ENCODE measurements around the gene PELI1.
A peak's percentile ranks its signal among the peaks of the same experiment; 100 is the strongest.

The PELI1 gene

DNA sequence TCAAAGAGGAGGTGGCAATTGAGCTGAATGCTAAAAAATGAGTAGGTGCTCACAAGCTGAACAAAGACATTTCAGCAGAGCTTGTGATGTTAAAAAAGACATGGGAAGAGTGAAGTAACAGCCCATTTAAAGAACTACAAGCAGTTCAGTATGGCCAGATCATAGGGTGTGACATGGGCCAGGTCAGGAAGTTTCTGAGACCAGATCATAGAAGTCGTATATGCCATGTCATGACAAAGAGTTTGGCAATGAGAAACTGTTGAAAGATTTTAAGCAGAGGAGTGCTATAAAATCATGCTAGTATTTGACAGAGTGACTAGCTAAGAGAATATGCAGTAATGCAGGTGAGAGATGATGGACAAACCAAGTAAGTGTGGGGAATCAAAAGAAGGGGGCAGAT is 7.3 kb upstream of the PELI1 start:
- no peak for DNase-seq

DNA sequence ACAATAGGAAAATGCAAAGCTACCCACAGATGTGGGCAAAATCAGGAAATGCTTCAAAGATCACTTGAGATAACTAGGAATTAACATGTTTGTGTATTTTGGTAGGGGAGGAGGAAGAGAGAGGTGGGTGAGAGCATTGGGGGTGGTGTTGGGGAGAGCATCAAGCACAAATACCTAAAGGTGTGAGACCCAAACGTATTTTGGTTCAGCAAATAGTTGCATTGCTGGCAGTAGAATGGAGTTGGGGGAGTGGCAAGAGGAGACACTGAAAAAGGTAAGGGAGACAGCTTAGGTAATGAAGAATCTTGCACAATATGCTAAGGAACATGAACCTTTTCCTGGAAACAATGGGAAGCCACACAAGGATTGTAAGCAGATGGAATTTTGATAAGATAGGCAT is 1.5 kb upstream of the PELI1 start:
- no peak for DNase-seq

DNA sequence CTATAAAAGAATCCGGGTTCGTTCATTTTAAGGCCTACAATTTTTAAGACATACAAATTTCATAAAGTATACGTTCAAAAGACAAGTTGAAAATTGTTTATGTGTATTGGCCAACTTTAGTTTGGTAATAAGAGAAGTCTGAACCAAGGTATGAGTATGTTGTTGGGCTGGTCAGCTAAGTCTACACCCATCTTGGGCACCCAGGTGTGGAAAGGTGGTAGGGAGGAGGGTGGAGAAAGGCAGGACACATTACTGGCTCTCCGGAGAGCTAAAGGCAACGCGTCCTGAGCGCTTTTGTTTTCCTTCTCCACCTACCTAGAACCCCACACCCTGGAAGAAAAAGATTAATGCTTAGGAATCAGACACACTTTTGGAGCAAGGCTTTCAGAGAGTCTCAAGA is 899 bp upstream of the PELI1 start:
- DNase-seq = no peak

GRCh38 chr2:64143169-64144056 is 807 bp downstream of the PELI1 start:
- peak in 1 of 2 experiments; percentile 56 for DNase-seq

- no peak for DNase-seq
These were observed 1.5 kb downstream of the PELI1 start for GRCh38 chr2:64142741-64143168.

DNA sequence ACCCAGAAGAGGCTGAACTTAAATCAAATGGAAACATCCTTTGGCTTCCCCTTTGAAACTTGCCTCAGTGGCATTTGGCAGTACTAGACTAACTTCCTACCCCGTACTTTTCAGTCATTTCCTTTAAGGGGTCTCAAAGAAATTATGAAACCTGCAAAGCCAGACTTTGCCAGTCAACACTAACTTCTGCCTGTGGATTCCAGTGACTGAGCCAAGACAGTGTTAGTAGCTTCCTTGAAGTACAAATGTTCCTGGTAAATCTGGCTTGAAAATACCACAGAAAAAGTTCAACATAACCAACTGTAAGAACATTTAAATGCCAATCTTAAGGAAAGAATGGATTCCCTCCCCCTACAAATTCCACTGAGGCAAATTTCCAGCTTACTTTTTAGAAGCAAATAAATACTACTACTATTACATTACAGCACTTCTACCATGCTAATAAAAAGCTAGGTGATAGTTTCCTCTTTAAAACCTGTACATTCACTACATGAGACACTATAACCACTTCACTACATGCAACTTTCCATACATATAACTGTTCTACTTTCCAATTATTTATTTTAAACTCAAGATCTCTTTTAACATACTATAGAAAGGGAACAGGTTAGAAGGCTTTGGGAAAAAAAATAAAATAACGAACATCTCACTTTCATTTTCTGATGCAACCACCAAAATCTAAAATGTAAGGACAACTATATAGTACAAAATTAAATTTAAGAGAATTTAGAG is 2.4 kb downstream of the PELI1 start:
- no peak for DNase-seq

DNA sequence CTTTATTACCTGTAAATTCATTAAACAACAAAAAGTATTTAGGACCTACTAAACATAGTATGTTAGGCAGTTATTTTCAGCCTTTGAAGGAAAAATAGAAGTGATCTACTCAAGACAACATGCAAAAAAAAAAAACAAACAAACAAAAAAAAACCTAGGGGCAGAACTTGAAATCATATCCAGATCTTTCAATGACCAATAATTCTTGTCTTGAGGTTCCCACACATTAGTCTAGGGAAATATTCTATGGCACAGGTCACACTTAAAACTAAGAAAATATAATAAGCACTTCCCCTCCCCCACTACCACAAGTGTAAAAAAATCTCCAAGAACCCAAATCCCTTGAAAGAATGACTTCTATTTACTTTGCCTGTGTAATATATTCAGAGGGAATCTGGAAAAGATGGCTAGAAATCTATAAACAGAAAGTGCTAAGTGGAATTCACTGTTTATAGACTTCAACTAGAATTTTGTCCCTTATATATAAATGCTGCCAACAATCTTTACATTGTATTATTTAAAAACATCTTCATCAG is 3.5 kb downstream of the PELI1 start:
- DNase-seq = no peak

GRCh38 chr2:64139956-64140355 is 4.3 kb downstream of the PELI1 start:
- DNase-seq = no peak

GRCh38 chr2:64137996-64138395 is 6.2 kb downstream of the PELI1 start:
- no peak for DNase-seq

GRCh38 chr2:64137567-64137966 is 6.7 kb downstream of the PELI1 start:
- DNase-seq = no peak

DNA sequence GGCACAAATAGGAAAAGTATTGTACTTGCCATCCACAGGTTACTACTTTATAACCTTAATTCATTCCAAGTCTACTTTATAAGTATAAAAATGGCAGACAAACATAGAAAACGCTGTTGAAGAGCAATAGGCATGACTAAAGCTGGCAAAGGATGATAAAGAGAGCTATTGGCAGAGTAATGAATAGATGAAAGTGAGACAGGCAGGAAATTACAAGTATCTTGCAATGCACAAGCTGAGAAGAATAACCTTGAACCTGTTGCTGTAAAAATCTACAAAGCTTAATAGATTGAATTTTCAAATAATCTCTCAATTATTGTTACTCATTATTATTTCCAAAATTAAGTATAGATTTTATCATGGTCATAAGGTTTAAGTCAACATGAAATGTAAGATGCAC is 8.8 kb downstream of the PELI1 start:
- DNase-seq = no peak

DNA sequence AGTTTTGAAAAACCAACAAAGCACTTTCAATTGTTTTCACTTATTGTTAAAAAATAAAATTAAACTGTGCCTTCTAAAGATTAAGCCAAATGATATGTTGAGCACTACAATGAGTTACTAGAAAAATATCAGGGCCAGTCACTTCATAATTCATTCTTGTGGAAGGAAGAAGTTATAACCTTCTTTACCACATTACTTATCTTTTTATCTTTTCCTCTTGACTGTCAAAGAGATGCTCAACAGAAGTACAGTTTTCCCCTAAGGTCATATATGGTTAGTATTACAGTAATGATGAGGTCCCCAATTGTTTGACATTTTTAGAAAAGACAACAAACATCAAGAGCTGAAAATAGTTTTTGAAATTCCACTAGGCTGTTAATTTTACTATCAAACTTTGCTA is 9.4 kb downstream of the PELI1 start:
- no peak for DNase-seq

- DNase-seq = no peak
These were observed 10.4 kb downstream of the PELI1 start for GRCh38 chr2:64133828-64134227.

- no peak for DNase-seq
These were observed 10.9 kb downstream of the PELI1 start for GRCh38 chr2:64133354-64133753.

GRCh38 chr2:64130333-64130732 is 13.9 kb downstream of the PELI1 start:
- no peak for DNase-seq

- no peak for DNase-seq
These were observed 15.3 kb downstream of the PELI1 start for GRCh38 chr2:64128943-64129391.

DNA sequence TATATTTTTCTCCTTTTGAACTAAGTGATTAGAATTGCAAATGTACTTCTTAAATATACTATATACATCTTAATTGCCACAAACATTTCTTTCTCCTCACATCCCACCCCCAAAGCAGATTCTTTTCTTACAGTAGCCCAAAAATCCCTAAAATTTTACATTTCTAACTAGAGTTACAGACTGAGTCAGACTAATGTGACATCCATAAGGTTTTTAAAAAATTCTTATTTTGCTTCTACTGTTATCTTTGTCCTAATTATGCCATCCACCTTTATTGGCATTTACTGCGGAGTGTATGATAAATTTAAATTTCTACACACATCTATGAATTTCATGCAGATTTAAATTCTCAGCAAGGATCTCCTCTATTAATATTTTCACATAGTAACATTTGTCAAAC is 15.8 kb downstream of the PELI1 start:
- DNase-seq = no peak

DNA sequence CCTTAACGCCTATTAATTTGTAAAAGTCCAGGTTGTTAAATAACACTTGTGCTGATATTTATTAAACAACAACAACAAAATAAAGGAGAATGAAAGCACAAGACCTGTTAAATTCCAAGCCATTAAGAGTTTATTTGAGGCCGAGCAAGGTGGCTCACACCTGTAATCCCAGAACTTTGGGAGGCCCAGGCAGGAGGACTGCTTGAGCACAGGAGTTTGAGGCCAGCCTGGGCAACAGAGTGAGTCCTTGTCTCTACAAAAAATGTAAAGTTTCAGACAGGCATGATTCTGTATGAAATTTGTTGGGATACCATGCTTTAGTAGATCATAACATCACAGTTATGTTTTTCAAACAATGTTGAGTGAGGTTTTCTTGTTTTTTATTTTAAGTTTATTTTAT is 17.1 kb downstream of the PELI1 start:
- no peak for DNase-seq

- no peak for DNase-seq
These were observed 17.6 kb downstream of the PELI1 start for GRCh38 chr2:64126601-64127000.

DNA sequence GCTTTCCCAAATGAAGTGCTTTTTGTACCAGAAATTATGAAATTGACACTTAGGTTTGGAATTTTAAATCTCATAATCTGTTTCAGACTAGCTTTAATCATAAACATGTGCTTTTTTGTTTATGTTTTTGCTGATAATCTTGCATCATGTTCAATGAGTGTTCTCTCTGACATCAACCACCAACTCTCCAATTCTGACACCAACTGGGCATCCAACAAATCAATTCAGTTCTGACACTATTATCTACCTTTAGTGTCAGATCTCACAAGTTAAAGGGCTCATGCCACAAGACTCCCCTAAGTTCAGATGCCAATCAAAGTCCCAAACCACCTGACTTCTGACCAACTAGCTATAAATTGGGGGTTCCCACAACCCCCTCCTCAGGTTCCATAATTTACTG is 19.6 kb downstream of the PELI1 start:
- DNase-seq = no peak

- no peak for DNase-seq
These were observed 20.1 kb downstream of the PELI1 start for GRCh38 chr2:64124168-64124567.

DNA sequence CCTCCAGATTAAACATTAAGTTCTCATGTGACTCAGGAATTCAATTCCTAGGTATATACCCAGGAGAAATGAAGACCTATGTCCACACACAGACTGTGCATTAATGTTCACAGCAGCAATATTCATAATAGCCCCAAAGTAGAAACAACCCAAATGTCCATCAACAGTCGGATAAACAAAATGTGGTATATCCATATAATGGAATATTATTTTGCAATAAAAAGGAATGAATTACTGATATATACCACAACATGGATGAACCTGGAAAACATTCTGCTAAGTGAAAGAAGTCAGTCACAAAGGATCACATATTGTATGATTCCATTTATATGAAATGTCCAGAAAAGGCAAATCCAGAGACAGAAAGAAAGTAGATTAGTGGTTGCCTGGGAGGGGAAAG is 20.5 kb downstream of the PELI1 start:
- no peak for DNase-seq

- DNase-seq = no peak
These were observed 21.9 kb downstream of the PELI1 start for GRCh38 chr2:64122358-64122757.

- no peak for DNase-seq
These were observed 23.3 kb downstream of the PELI1 start for GRCh38 chr2:64120928-64121327.
